CD14-positive monocyte (primary cell): ENCODE data around the gene HUNK. TPM values are rescaled to one million over a fixed set of nuclear protein-coding genes. Genes with fewer than 3 reads are reported as not detected.

Source experiments
- DNase-seq, 3 donors: peaks; one replicate each; pipeline ENCODE4 v3.0.0-alpha.2; 2011 to 2022
- H2AFZ ChIP-seq: 2 replicates; pipeline ENCODE4 v1.6.0; 2012; ENCODE audit warnings: mild to moderate bottlenecking, low read depth, low read length, inconsistent platforms; ENCODE audit not compliant: insufficient read depth, poor library complexity, severe bottlenecking
- H3K27ac ChIP-seq, 2 donors: 1 replicate in 1 of 2; 2 replicates in 1 of 2; pipeline ENCODE4 v1.5.1; 2012 to 2013; ENCODE audit warnings: low read length in 2 of 2, control low read depth in 1 of 2, inconsistent platforms in 1 of 2, low read depth in 1 of 2, mild to moderate bottlenecking in 1 of 2
- H3K27me3 ChIP-seq, 2 donors: one replicate each; pipeline versions ENCODE4 v1.6.0 to v1.6.1; 2011 to 2013; ENCODE audit warnings: low read length in 2 of 2; ENCODE audit not compliant: control insufficient read depth in 2 of 2, insufficient read depth in 2 of 2
- H3K36me3 ChIP-seq, 2 donors: replicated peaks in 1 of 2; 1 replicate in 1 of 2; 2 replicates in 1 of 2; pipeline versions ENCODE4 v1.5.1 to v1.6.1; 2012 to 2013; ENCODE audit warnings: low read length in 2 of 2, control low read depth in 1 of 2, inconsistent platforms in 1 of 2, mild to moderate bottlenecking in 1 of 2; ENCODE audit not compliant: insufficient read depth in 2 of 2, control insufficient read depth in 1 of 2
- H3K4me1 ChIP-seq, 2 donors: 1 replicate in 1 of 2; 2 replicates in 1 of 2; pipeline versions ENCODE4 v1.5.1 to v1.6.1; 2012 to 2013; ENCODE audit warnings: low read length in 2 of 2, control low read depth in 1 of 2, inconsistent platforms in 1 of 2, mild to moderate bottlenecking in 1 of 2, moderate library complexity in 1 of 2; ENCODE audit not compliant: insufficient read depth in 2 of 2, control insufficient read depth in 1 of 2
- H3K4me2 ChIP-seq: replicated peaks from 2 replicates; pipeline ENCODE3; 2012; ENCODE audit warnings: low read length, moderate library complexity, mild to moderate bottlenecking; ENCODE audit not compliant: poor library complexity, severe bottlenecking; ENCODE audit errors: extremely low read depth
- H3K4me3 ChIP-seq, 3 experiments: fragments of 200-600 bp in 1 of 3; sonication (generic) in 1 of 3; replicated peaks in 1 of 3; 1 replicate in 2 of 3; 2 replicates in 1 of 3; pipeline ENCODE4 v1.5.1; 2011 to 2013; ENCODE audit warnings: low read length in 3 of 3, mild to moderate bottlenecking in 3 of 3, control low read depth in 2 of 3, low read depth in 2 of 3, inconsistent platforms in 1 of 3, moderate library complexity in 1 of 3
- H3K79me2 ChIP-seq: 2 replicates; pipeline ENCODE4 v1.6.0; 2012; ENCODE audit warnings: mild to moderate bottlenecking, control low read depth, inconsistent platforms, low read length, moderate library complexity; ENCODE audit not compliant: insufficient read depth
- H3K9ac ChIP-seq: 2 replicates; pipeline ENCODE4 v1.6.0; 2017; ENCODE audit warnings: low read length, mild to moderate bottlenecking; ENCODE audit not compliant: insufficient read depth, poor library complexity, severe bottlenecking
- H3K9me3 ChIP-seq, 2 donors: replicated peaks in 1 of 2; 1 replicate in 1 of 2; 2 replicates in 1 of 2; pipeline versions ENCODE4 v1.5.1 to v1.6.1; 2012 to 2013; ENCODE audit warnings: low read length in 2 of 2, control low read depth in 1 of 2; ENCODE audit not compliant: control insufficient read depth in 1 of 2, insufficient read depth in 1 of 2
- H4K20me1 ChIP-seq: 2 replicates; pipeline ENCODE4 v1.6.0; 2012; ENCODE audit warnings: mild to moderate bottlenecking, low read length, control low read depth, moderate library complexity; ENCODE audit not compliant: insufficient read depth
- H3K27ac Mint-ChIP-seq, 7 donors: one replicate each; pipeline ENCODE4 v1.8.0; 2020; ENCODE audit warnings: mild to moderate bottlenecking in 7 of 7, mixed read lengths in 7 of 7, moderate library complexity in 6 of 7, inconsistent platforms in 2 of 7
- H3K27me3 Mint-ChIP-seq, 3 donors: one replicate each; pipeline ENCODE4 v1.8.0; 2021 to 2022; ENCODE audit warnings: low read depth in 3 of 3, mild to moderate bottlenecking in 3 of 3, mixed read lengths in 3 of 3, moderate library complexity in 3 of 3, inconsistent platforms in 1 of 3
- H3K36me3 Mint-ChIP-seq, 2 donors: one replicate each; pipeline ENCODE4 v1.8.0; 2020; ENCODE audit warnings: mixed read lengths in 2 of 2, inconsistent platforms in 1 of 2, mild to moderate bottlenecking in 1 of 2
- H3K4me1 Mint-ChIP-seq: one replicate; pipeline ENCODE4 v1.8.0; 2020; ENCODE audit warnings: mild to moderate bottlenecking, mixed read lengths
- H3K4me3 Mint-ChIP-seq, 2 donors: one replicate each; pipeline ENCODE4 v1.8.0; 2020; ENCODE audit warnings: mild to moderate bottlenecking in 2 of 2, mixed read lengths in 2 of 2, moderate library complexity in 1 of 2
- H3K9me3 Mint-ChIP-seq, 7 donors: one replicate each; pipeline ENCODE4 v1.8.0; 2020 to 2022; ENCODE audit warnings: mixed read lengths in 7 of 7, mild to moderate bottlenecking in 6 of 7, moderate library complexity in 6 of 7, inconsistent platforms in 2 of 7
- CTCF ChIP-seq: fragments of 200-600 bp; IDR thresholded peaks from one replicate; pipeline ENCODE4 v1.8.0; 2022; ENCODE audit warnings: antibody characterized with exemption, mild to moderate bottlenecking
- WGBS: methylation state at CpG from one replicate; pipeline ENCODE4 v1.1.5; 2013; ENCODE audit warnings: missing lambda C conversion rate; ENCODE audit not compliant: insufficient coverage; 5-methylcytosine and 5-hydroxymethylcytosine counted together
- intact Hi-C, 2 donors: fragments of 100-400 bp; cut with micrococcal nuclease; formaldehyde crosslinking; loops; one replicate each; pipeline versions ENCODE4 v1.15.0 to v1.15.1; 2023
- polyA plus RNA-seq, 3 donors: library from polyadenylated mRNA; depleted of rRNA in 1 of 3; unstranded in 2 of 3; stranded (reverse) in 1 of 3; fragments of 300-500 nt in 2 of 3; fragments of >200 nt in 1 of 3; fragmentation: Illumina TruSeq in 2 of 3; gene quantifications; 1 replicate in 2 of 3; 2 replicates in 1 of 3; pipeline ENCODE4 v1.2.3, GENCODE V29; 2012 to 2021

The HUNK gene
- polyA plus RNA-seq, 3 donors, result not detected

GRCh38 chr21:31830701-31831100, 42.1 kb upstream of the HUNK start:
- Histone ChIP-seq H3K27ac (no peak overlapping the region), H3K9ac (no peak overlapping the region), H3K27me3 (peaks cover 0 to 2% of the 10 kb centered on the region in 2 donors), H3K4me2 (no peak overlapping the region), H2AFZ (no peak overlapping the region), H3K79me2 (no peaks in the 10 kb centered on the region), H3K9me3 (no peaks in the 10 kb centered on the region), H3K36me3 (no peaks in the 10 kb centered on the region), H3K4me1 (no peaks in the 10 kb centered on the region), H3K4me3 (no peak overlapping the region), H4K20me1 (no peaks in the 10 kb centered on the region)
- Mint-ChIP-seq H3K4me3 (no peak overlapping the region), H3K9me3 (peaks cover 0 to 10% (median 4%) of the 10 kb centered on the region in 7 donors), H3K4me1 (no peaks in the 10 kb centered on the region), H3K27me3 (peaks cover 6 to 8% (median 7%) of the 10 kb centered on the region in 3 donors), H3K27ac (no peak overlapping the region), H3K36me3 (no peaks in the 10 kb centered on the region)
- WGBS, result no CpG with 5 or more reads among the region's 4 CpGs
- intact Hi-C loops, result no loop called here
- no peak for DNase-seq
- no peak for TF ChIP-seq CTCF

GRCh38 chr21:31837041-31837440, 35.8 kb upstream of the HUNK start:
- H3K27ac Mint-ChIP-seq, result no peak overlapping the region
- no peak overlapping the region for H3K4me3 Mint-ChIP-seq
- Histone ChIP-seq H4K20me1 (no peaks in the 10 kb centered on the region), H3K27me3 (peaks cover 0 to 3% of the 10 kb centered on the region in 2 donors), H2AFZ (no peak overlapping the region), H3K4me1 (peaks cover 14 to 21% of the 10 kb centered on the region in 2 donors), H3K4me2 (no peak overlapping the region), H3K27ac (no peak overlapping the region), H3K79me2 (no peaks in the 10 kb centered on the region), H3K36me3 (no peaks in the 10 kb centered on the region), H3K9ac (no peak overlapping the region), H3K9me3 (no peaks in the 10 kb centered on the region), H3K4me3 (no peak overlapping the region)
- intact Hi-C loops, result no loop called here
- H3K27me3 Mint-ChIP-seq, result peaks cover 2 to 5% (median 4%) of the 10 kb centered on the region in 3 donors
- H3K4me1 Mint-ChIP-seq, result peaks cover 19% of the 10 kb centered on the region
- no peak for TF ChIP-seq CTCF
- peaks cover 0 to 12% (median 2%) of the 10 kb centered on the region in 7 donors for H3K9me3 Mint-ChIP-seq
- no peaks in the 10 kb centered on the region for H3K36me3 Mint-ChIP-seq
- DNase-seq, result no peak
